HG03060 (cell line): ENCODE measurements around the gene BICC1.

Source experiments
- ATAC-seq: cut with Tn5 transposase; IDR thresholded peaks from one replicate; pipeline ENCODE4 v1.9.1; 2021; ENCODE audit warnings: low read depth, moderate number of reproducible peaks; ENCODE audit not compliant: unreplicated experiment

The BICC1 gene

GRCh38 chr10:58695022-58695421, 182.3 kb downstream of the BICC1 start:
- ATAC-seq: no peak

DNA sequence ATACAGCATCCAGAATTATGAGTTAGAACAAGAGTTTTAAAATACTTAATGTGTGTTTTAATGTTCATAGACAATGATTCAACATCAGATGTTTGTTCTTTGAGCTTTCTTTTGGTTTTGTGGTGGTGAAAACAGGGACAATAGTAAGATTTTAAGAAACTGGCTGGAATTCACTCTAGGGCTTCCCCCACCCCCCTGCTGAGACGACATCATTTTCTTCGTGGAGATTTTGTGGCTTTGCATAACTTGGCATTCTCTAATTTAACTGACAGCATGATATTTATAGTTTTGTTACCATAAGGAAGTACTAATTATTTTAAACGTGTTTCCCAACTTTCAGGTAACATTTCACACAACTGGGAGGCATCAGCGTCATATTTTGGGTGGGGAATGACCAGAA, 184.1 kb downstream of the BICC1 start:
- no peak for ATAC-seq

DNA sequence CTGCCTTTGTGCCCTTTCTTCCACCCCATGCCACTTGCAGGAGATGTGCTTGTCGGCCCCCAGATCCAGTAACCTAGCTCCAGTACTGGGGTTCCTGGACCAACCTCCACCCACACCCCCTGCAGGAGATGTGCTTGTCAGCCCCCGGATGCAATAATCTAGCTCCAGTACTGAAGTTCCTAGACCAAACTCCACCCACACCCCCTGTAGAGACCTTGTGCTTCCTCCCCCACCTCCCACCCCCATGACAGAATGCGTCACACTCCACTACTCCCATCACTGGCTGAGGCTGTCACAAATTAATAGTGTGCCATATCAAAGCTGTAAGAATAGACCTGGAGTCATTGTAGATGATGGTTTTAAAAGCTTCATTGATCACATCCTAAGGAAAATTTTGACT, 185.0 kb downstream of the BICC1 start:
- ATAC-seq: no peak

- no peak for ATAC-seq
Observed at GRCh38 chr10:58698777-58699356, 186.2 kb downstream of the BICC1 start.

DNA sequence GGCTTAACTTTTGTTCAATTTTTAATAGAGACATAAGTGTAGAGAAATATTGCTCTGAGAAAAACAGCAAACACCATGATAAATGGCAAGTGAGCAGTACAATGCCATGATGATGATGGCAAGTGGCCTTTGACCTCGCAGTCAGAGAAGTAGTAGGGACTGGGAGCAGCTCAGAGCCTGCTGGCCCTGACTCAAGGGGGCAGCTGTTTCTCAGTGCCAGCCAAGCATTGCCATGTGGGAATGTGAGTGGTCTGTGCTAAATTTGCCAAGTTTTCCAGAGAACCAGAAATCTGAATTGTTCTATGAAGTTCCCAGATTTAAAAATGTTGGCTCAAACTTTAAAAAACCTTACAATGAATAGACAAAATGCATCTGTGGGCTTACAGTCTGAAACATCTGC, 187.9 kb downstream of the BICC1 start:
- ATAC-seq: no peak

GRCh38 chr10:58701405-58702135, 188.9 kb downstream of the BICC1 start:
- no peak for ATAC-seq

DNA sequence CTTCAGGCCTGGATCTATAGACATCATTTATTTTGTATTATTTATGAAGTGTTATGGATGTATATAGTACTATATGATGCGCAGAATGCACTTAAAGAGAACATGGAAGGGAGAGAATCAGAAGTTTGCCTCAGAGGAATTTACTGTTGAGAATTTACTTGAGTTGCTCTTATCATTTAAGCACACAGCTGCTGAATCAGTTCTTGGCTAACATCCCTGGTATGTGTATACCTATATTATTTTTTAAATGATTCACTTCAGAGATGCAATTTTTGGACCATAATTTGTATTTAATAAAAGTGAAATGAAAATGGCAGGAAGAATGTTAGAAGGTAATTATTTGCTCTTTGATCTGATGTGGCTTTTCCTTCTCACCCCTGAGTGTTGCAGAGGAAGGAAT, 191.6 kb downstream of the BICC1 start:
- no peak for ATAC-seq

DNA sequence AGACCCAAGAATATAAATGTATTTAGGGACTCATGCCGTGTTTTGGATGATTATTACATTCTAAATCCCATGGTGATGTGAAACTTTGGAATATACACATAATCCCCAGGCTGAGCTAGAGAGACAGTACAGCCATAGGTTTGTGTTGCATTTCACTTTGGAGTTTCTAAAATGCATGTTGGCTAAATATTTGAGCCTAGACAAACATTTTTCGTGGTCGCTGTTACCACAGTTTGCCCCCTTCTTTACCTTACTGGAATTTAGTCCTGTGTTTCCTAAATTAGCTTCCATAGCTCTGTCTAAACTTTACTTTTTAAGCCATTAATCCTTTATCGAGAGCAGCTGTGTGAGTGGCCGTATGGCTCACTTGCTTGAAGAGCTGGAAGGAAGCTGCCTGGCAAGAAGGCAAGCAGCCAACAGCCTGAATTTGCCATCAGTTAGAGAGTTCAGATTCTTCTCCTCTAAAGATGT, 192.0 kb downstream of the BICC1 start:
- ATAC-seq: no peak

- no peak for ATAC-seq
Observed at GRCh38 chr10:58706836-58707235, 194.2 kb downstream of the BICC1 start.

GRCh38 chr10:58712141-58712540, 199.5 kb downstream of the BICC1 start:
- ATAC-seq: no peak

DNA sequence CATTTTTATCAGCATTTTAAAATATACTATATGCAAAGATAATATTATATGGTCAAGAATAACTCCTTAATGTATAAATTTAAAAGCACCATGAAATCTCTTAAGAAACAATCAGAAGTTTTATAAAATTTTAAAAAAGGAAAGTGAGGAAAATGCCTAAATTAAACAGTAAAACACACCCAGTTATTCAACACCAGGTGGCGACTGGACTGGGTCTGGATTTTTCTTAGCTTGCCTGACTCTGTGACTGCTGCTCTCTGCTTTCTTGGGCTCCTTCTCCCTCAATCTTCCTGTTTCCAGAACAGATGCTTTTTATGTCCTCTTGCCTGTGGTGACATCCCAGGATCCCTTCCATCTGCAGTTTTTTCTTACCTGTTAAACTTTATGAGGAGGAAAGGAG, 200.3 kb downstream of the BICC1 start:
- ATAC-seq: no peak

- no peak for ATAC-seq
Observed at GRCh38 chr10:58714409-58714808, 201.7 kb downstream of the BICC1 start.

GRCh38 chr10:58715061-58715460, 202.4 kb downstream of the BICC1 start:
- ATAC-seq: no peak

DNA sequence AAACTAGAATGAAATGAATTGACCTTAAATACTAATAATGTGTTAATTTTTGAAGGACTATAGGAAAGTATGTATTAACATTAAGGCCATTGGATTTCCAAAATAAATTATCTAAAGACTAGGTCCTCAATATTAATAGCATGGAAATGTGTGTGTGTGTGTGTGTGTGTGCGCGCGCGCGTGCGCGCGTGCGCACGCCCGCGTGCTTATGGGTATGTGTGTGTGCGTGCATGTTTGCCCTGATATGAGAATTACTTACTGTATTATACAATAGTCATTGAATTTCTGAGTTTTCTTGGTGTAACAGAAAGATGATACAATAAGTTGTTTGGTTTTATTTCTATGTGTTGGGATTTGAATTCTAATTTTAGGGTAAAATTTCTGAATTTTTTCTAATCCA, 205.9 kb downstream of the BICC1 start:
- ATAC-seq: no peak

DNA sequence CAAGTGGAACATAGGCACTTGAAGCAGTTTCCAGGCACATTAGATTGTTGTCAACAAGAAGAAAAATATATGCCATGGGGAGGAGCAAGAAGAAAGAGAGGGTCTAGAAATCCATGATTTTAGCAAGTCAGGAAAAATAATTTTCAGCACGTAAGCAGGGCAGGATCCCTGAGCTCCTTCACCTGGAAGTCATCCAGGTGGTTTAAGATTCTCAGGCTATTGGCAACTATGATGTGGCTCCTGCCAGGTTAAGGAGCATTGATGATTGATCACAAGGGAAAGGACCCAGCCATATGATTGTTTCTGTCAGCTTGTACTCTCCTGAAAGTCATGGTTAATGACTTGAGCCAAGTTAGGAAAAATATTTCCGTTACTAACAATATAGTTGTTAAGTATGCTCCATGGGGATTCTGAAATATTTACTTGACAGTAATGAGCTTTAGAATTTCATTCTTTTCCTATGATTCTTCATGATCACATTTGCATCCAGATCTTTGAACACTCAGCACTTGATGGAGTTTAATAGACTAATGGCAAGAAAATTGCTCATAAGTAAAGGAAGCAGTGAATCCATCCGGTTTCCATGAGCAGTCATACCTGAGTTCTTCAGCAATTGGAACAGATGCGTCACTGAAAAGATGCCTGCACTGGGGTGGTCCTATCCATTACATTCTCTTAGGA, 209.1 kb downstream of the BICC1 start:
- ATAC-seq: no peak

DNA sequence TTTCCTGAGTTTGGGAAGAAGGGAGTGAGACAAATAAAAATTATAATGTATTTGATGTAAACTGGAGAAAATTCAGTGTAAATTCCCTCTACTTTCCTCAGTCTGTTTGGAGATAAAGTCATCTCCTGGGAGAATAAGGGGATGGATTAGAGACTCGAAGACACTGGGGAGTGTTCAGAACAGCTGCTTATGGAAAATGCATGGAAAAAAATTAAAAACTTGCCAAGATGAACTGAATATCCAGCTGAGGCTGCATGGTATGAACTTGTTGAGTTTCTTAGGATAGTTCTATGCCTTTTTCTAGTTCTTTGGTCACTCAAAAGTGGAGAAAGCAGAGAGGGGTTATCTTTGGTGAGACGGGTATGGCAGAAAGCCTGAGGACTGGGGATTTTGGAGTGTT, 210.5 kb downstream of the BICC1 start:
- no peak for ATAC-seq

DNA sequence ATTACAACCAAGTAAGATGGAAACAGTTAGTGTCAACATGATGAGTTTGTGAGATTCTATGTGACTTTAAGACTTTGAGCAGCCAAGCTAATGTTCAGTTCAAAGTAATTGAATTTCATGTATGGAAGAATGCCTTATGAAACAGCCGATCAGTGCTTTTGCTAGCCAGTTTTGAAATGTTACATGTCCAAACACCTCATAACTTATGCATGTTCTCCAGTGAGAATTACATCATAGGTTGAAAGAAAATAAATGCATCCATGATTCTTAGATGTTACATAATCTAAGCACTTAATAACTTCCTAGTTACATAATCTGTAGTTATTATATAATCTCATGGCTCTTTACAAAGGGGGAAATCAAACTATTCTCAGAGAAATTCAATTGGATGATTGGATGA, 211.3 kb downstream of the BICC1 start:
- ATAC-seq: no peak

DNA sequence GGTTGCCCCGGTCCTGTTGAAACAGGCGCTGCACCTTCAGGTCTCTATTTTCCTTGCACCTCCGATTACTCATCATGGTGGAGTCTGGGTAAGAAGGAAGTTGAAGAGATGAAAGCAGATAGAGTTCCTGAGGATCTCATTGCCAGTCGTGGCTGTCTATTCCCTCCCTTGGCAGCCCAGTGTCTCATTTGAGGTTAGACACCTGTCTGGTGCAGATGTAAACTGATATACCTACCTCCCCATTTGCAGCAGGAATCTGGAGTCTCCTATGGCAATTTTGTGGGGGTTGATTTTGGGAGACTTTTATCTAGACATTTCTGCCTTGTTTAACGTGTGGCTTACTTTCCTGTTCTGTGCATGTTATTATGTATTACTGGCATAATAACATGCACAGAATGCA, 212.1 kb downstream of the BICC1 start:
- ATAC-seq: no peak

- ATAC-seq: no peak
Observed at GRCh38 chr10:58725901-58726300, 213.2 kb downstream of the BICC1 start.

DNA sequence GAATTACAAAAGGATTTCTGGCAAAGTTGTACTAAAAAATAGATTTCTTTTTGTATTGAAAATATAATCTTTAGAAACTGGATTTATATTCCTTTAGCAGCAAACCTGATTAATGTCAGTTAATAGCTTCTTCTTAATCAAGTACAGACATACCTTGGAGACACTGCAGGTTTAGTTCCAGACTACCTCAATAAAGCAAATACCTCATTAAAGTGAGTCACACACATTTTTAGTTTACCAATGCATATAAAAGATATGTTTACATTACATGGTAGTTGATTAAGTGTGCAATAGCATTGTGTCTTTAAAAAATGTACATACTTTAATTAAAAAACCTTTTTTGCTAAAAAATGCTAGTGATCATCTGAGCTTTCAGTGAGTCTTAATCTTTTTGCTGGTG, 215.0 kb downstream of the BICC1 start:
- ATAC-seq: no peak

GRCh38 chr10:58731276-58731675, 218.6 kb downstream of the BICC1 start:
- no peak for ATAC-seq

- no peak for ATAC-seq
Observed at GRCh38 chr10:58733436-58733835, 220.8 kb downstream of the BICC1 start.
